Endothelial cell (in vitro differentiated cells): ENCODE measurements around the gene VPS37C. TPM values are rescaled to one million over a fixed set of nuclear protein-coding genes. Genes with fewer than 3 reads are reported as not detected.

ENCODE experiments used
- DNase-seq: peaks from one replicate; pipeline ENCODE4 v3.0.0; 2021; ENCODE audit warnings: low spot score
- H3K27ac Mint-ChIP-seq: one replicate; pipeline ENCODE4 v1.8.0; 2021; ENCODE audit warnings: mixed read lengths, inconsistent platforms; ENCODE audit not compliant: unreplicated experiment
- H3K27me3 Mint-ChIP-seq: one replicate; pipeline ENCODE4 v1.8.0; 2021; ENCODE audit warnings: mild to moderate bottlenecking, moderate library complexity, mixed read lengths, inconsistent platforms; ENCODE audit not compliant: unreplicated experiment
- H3K36me3 Mint-ChIP-seq: one replicate; pipeline ENCODE4 v1.8.0; 2021; ENCODE audit warnings: mild to moderate bottlenecking, low read depth, mixed read lengths, inconsistent platforms; ENCODE audit not compliant: unreplicated experiment
- H3K4me1 Mint-ChIP-seq: one replicate; pipeline ENCODE4 v1.8.0; 2021; ENCODE audit warnings: mild to moderate bottlenecking, mixed read lengths, inconsistent platforms; ENCODE audit not compliant: unreplicated experiment
- H3K4me3 Mint-ChIP-seq: one replicate; pipeline ENCODE4 v1.8.0; 2021; ENCODE audit warnings: mild to moderate bottlenecking, mixed read lengths, inconsistent platforms; ENCODE audit not compliant: unreplicated experiment
- H3K9me3 Mint-ChIP-seq: one replicate; pipeline ENCODE4 v1.8.0; 2021; ENCODE audit warnings: mixed read lengths, inconsistent platforms; ENCODE audit not compliant: unreplicated experiment
- total RNA-seq: library from RNA; stranded (reverse); fragmentation: NEBNext Ultra II Directional; extraction: Animal tissue kit (Norgen Biotek cat#: 25700); gene quantifications from one replicate; pipeline ENCODE4 v1.2.1, GENCODE V29; 2021; ENCODE audit not compliant: unreplicated experiment
- TF ChIP-seq, protein P1 (sequence below): fragments of 200-600 bp; sonication (generic); IDR thresholded peaks from one replicate; pipeline ENCODE4 v1.5.0; 2021; ENCODE audit warnings: antibody characterized with exemption; ENCODE audit not compliant: unreplicated experiment

The VPS37C gene
- total RNA-seq, 1 donor from 2014 or later: 23.9 TPM

DNA sequence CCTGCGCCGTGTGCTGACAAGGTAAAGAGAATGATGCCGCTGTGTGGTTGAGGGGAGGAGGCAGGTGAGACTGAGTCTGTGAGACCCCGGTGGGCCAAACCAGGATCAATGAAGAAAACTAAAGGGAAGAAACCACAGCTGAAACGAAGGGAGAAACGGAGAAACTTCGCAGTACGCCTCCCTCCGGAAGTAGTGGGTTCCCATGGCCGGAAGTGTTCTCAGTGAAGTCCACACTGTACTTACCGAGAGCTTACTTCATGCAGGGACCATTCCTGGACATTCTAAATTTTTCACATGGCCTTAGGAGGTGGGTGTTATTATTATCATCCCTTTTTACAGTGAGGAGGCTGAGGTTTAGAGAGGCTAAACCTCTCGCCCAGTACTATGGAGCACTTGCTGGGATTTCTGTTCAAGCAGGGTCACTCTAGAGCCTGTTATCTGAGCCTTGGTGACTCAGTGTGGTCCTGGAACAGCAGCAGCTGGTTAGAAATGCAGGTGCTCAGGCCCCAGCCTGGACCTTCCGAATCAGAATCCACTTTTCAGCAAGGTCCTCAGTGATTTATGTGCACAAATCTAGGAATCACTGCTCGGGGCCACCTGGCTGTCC is 41.0 kb downstream of the VPS37C start:
- Mint-ChIP-seq H3K27ac (peak overlapping the region; percentile 52), H3K27me3 (peaks cover 8% of the 10 kb centered on the region)
- no peak for DNase-seq

DNA sequence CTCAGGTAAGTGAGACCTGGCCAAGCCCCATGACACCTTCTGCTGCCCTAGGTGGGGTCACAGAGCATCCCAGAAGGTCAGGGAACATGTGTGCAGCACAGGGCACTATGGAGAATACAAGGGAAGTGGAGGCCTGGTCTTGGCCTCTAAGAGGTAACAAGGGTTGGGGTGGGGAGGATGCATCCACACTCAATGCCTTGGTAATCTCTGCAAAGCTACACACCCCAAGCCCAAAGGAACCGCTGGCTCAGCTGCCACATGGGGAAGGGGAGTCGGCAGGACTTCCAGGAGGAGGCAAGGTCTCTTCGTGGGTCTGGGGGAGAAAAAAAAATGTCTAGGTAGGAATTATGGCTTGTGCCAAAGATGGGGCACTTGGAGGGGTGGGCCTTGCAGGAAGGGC is 41.7 kb downstream of the VPS37C start:
- no peaks in the 10 kb centered on the region for H3K9me3 Mint-ChIP-seq
- DNase-seq: no peak
- peaks cover 4% of the 10 kb centered on the region for H3K27me3 Mint-ChIP-seq
- no peaks in the 10 kb centered on the region for H3K36me3 Mint-ChIP-seq
- TF ChIP-seq, protein P1, sequence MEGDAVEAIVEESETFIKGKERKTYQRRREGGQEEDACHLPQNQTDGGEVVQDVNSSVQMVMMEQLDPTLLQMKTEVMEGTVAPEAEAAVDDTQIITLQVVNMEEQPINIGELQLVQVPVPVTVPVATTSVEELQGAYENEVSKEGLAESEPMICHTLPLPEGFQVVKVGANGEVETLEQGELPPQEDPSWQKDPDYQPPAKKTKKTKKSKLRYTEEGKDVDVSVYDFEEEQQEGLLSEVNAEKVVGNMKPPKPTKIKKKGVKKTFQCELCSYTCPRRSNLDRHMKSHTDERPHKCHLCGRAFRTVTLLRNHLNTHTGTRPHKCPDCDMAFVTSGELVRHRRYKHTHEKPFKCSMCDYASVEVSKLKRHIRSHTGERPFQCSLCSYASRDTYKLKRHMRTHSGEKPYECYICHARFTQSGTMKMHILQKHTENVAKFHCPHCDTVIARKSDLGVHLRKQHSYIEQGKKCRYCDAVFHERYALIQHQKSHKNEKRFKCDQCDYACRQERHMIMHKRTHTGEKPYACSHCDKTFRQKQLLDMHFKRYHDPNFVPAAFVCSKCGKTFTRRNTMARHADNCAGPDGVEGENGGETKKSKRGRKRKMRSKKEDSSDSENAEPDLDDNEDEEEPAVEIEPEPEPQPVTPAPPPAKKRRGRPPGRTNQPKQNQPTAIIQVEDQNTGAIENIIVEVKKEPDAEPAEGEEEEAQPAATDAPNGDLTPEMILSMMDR: no peak
- H3K4me1 Mint-ChIP-seq: peaks cover 4% of the 10 kb centered on the region
- H3K27ac Mint-ChIP-seq: peak overlapping the region; percentile 52
- H3K4me3 Mint-ChIP-seq: no peak overlapping the region

More for the DNA sequence above, 41.0 kb downstream of the VPS37C start:
- Mint-ChIP-seq H3K4me3 (no peak overlapping the region), H3K9me3 (no peaks in the 10 kb centered on the region), H3K4me1 (peaks cover 4% of the 10 kb centered on the region), H3K36me3 (no peaks in the 10 kb centered on the region)
- TF ChIP-seq, protein P1: no peak

- Mint-ChIP-seq H3K36me3 (no peaks in the 10 kb centered on the region), H3K4me1 (peaks cover 4% of the 10 kb centered on the region), H3K4me3 (no peak overlapping the region), H3K9me3 (no peaks in the 10 kb centered on the region), H3K27ac (no peak overlapping the region), H3K27me3 (peaks cover 3% of the 10 kb centered on the region)
- TF ChIP-seq, protein P1: no peak
- DNase-seq: no peak
These were observed 42.2 kb downstream of the VPS37C start for GRCh38 chr11:61119055-61119454.

- TF ChIP-seq, protein P1: no peak
- no peak overlapping the region for H3K27ac Mint-ChIP-seq
- no peak overlapping the region for H3K4me3 Mint-ChIP-seq
- no peaks in the 10 kb centered on the region for H3K36me3 Mint-ChIP-seq
- no peak for DNase-seq
- H3K4me1 Mint-ChIP-seq: peaks cover 4% of the 10 kb centered on the region
- peaks cover 3% of the 10 kb centered on the region for H3K27me3 Mint-ChIP-seq
- H3K9me3 Mint-ChIP-seq: no peaks in the 10 kb centered on the region
These were observed 42.8 kb downstream of the VPS37C start for GRCh38 chr11:61118406-61118805.

DNA sequence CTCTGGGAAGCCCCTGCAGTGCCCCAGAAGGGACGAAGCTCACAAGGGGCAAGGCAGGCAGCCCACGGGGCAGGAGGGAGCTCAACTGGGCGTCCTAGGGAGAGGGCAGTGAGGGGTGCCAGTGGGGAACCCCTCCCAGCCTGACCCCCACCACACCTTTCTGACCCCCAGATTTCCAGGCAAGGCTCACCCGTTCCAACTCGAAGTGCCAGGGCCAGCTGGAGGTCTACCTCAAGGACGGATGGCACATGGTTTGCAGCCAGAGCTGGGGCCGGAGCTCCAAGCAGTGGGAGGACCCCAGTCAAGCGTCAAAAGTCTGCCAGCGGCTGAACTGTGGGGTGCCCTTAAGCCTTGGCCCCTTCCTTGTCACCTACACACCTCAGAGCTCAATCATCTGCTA is 43.2 kb downstream of the VPS37C start:
- H3K27ac Mint-ChIP-seq: no peak overlapping the region
- no peak overlapping the region for H3K4me3 Mint-ChIP-seq
- H3K4me1 Mint-ChIP-seq: peaks cover 4% of the 10 kb centered on the region
- peaks cover 3% of the 10 kb centered on the region for H3K27me3 Mint-ChIP-seq
- TF ChIP-seq, protein P1: no peak
- H3K9me3 Mint-ChIP-seq: no peaks in the 10 kb centered on the region
- no peaks in the 10 kb centered on the region for H3K36me3 Mint-ChIP-seq
- no peak for DNase-seq
